GM12878 (cell line): ENCODE measurements around the gene ADCY5. TPM values are rescaled to one million over a fixed set of nuclear protein-coding genes. Genes with fewer than 3 reads are reported as not detected.

Experiments
- ATAC-seq: fragments of 200-7000 bp; cut with Tn5 transposase; 3 replicates; pipeline ENCODE4 v1.9.1; 2020; ENCODE audit warnings: mild to moderate bottlenecking, moderate library complexity
- BruUV-seq: library from RNA; stranded (reverse); fragments of 400-500 nt; replicated peaks from 2 replicates; lab custom pipeline; 2021; lab: Mats Ljungman, UMichigan
- CTCF ChIA-PET: fragments of 300-600 bp; sonication (Branson Sonifier 250); formaldehyde crosslinking; extraction: SDS; loops from one replicate; lab custom pipeline; 2021; ENCODE audit warnings: inconsistent platforms; lab: Yijun Ruan, JAX
- POLR2A ChIA-PET: fragments of 350-600 bp; formaldehyde crosslinking; extraction: SDS; loops from one replicate; lab custom pipeline; 2021; ENCODE audit warnings: inconsistent platforms; lab: Charles Lee
- RAD21 ChIA-PET: fragments of 300-600 bp; sonication (Branson Sonifier 250); formaldehyde crosslinking; loops from one replicate; lab custom pipeline; 2023; ENCODE audit warnings: antibody characterized with exemption; ENCODE audit not compliant: unreplicated experiment; lab: Charles Lee
- SMC1A ChIA-PET: fragments of 300-600 bp; sonication (Branson Sonifier 250); formaldehyde crosslinking; loops from one replicate; lab custom pipeline; 2023; ENCODE audit not compliant: unreplicated experiment, uncharacterized antibody; lab: Charles Lee
- DNase-seq: peaks from one replicate; pipeline ENCODE4 v3.0.0-alpha.2; 2011; ENCODE audit warnings: low read depth, low spot score
- FAIRE-seq: peaks from 3 replicates; lab custom pipeline; 2011; peaks lifted over from hg19 to GRCh38; lab: Jason Lieb, UNC
- H2AFZ ChIP-seq: 2 replicates; pipeline ENCODE4 v1.6.0; 2011; ENCODE audit warnings: low read depth, low read length, control low read depth; ENCODE audit not compliant: control insufficient read depth
- H3K27ac ChIP-seq: 2 replicates; pipeline ENCODE4 v1.5.1; 2011; ENCODE audit warnings: control low read depth; ENCODE audit not compliant: control insufficient read depth, insufficient read depth
- H3K27me3 ChIP-seq, 2 experiments: replicated peaks in 1 of 2; 2 replicates each; pipeline versions ENCODE4 v1.6.0 to v1.6.1; 2011; ENCODE audit warnings: low read length in 1 of 2; ENCODE audit not compliant: control insufficient read depth in 2 of 2, insufficient read depth in 2 of 2
- H3K36me3 ChIP-seq, 2 experiments: 2 replicates each; pipeline ENCODE4 v1.5.1; 2011; ENCODE audit warnings: low read length in 1 of 2; ENCODE audit not compliant: control insufficient read depth in 2 of 2, insufficient read depth in 2 of 2
- H3K4me1 ChIP-seq: 2 replicates; pipeline ENCODE4 v1.6.1; 2011; ENCODE audit warnings: mild to moderate bottlenecking, low read length, moderate library complexity, mixed read lengths; ENCODE audit not compliant: control insufficient read depth, insufficient read depth
- H3K4me2 ChIP-seq: 2 replicates; pipeline ENCODE4 v1.6.0; 2011; ENCODE audit warnings: control low read depth; ENCODE audit not compliant: control insufficient read depth, insufficient read depth
- H3K4me3 ChIP-seq: fragments of 200-600 bp; sonication (generic); 2 replicates; pipeline ENCODE4 v1.5.1; 2016
- H3K79me2 ChIP-seq: 2 replicates; pipeline ENCODE4 v1.6.0; 2011; ENCODE audit warnings: low read length; ENCODE audit not compliant: control insufficient read depth, insufficient read depth
- H3K9ac ChIP-seq: 2 replicates; pipeline ENCODE4 v1.8.0; 2011; ENCODE audit warnings: low read length, control low read depth, mixed read lengths; ENCODE audit not compliant: control insufficient read depth, insufficient read depth
- H3K9me3 ChIP-seq: replicated peaks from 3 replicates; pipeline ENCODE4 v1.5.1; 2011; ENCODE audit warnings: mild to moderate bottlenecking, low read length; ENCODE audit not compliant: control insufficient read depth, insufficient read depth
- H4K20me1 ChIP-seq: 2 replicates; pipeline ENCODE4 v1.6.0; 2011; ENCODE audit not compliant: control insufficient read depth, insufficient read depth
- TCF12 ChIP-seq: IDR thresholded peaks from 2 replicates; pipeline ENCODE4 v1.6.1; 2011; ENCODE audit warnings: low read depth, mild to moderate bottlenecking, low read length
- WGBS: methylation state at CpG from one replicate; pipeline ENCODE4 v1.1.6; 2016; ENCODE audit warnings: low lambda C conversion rate; ENCODE audit not compliant: insufficient replicate concordance, insufficient coverage; ENCODE audit errors: missing lambda C conversion rate; 5-methylcytosine and 5-hydroxymethylcytosine counted together
- in situ Hi-C: fragments of 300-500 bp; cut with MboI; formaldehyde crosslinking; loops from 9 replicates; pipeline ENCODE4 v1.14.3; 2018; ENCODE audit warnings: mixed read lengths
- intact Hi-C: fragments of 100-400 bp; cut with micrococcal nuclease; formaldehyde crosslinking; loops from one replicate; pipeline ENCODE4 v1.14.2; 2022; ENCODE audit not compliant: unreplicated experiment
- polyA plus RNA-seq, 11 experiments: library from polyadenylated mRNA; depleted of rRNA in 4 of 11; unstranded in 6 of 11; stranded (reverse) in 5 of 11; fragments of >200 nt; fragmentation: Nextera tagmentation in 4 of 11; fragmentation: Illumina TruSeq in 1 of 11; extraction: Ambion mirVana in 4 of 11; extraction: Trizol in 1 of 11; gene quantifications; 1 replicate in 1 of 11; 2 replicates in 10 of 11; pipeline versions ENCODE4 v1.2.1 to v1.2.3, GENCODE V29; 2011 to 2016; ENCODE audit warnings: inconsistent platforms in 2 of 11, missing spikeins in 2 of 11, low read depth in 1 of 11
- total RNA-seq, 4 experiments: library from RNA; depleted of rRNA in 3 of 4; stranded (reverse); fragments of >200 nt in 3 of 4; fragmentation: Illumina TruSeq in 1 of 4; extraction: Trizol in 1 of 4; gene quantifications; 2 replicates each; pipeline versions ENCODE4 v1.2.1 to v1.2.3, GENCODE V29; 2013 to 2021
- TF ChIP-seq, protein P1 (sequence below): IDR thresholded peaks from 2 replicates; pipeline ENCODE4 v1.6.1; 2012; ENCODE audit warnings: improper control_type of control experiment, low read depth, low read length; ENCODE audit not compliant: insufficient replicate concordance

ADCY5 gene
- total and polyA plus RNA-seq, 10 of the 15 experiments (the other 5 are each of a cell fraction or from before 2014, with no cell fraction given) = under 0.01 to 0.24 (median 0.02) TPM; not detected in 4

DNA sequence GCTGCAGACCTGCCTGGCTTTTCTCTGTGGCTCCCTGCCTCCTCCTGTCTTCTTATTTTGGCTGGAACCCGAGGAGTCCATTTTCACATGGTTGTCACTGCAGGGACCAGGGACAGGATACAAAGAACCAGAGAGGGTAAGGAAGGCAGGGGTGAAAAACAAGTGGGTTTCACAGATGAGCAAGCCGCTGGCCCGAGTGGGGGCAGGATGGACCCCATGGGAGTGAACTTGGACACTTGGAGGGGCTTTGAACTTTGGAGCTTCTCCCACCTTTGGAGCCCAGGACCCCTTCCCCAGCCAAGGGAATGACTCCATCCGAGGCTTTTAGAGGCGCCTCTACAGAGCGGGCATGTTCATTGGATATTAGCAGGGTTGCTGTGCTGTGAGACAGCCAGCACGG is 26.9 kb upstream of the ADCY5 start:
- 39% methylated on average over 7 of the region's 7 CpGs for WGBS
- Histone ChIP-seq H2AFZ (no peak overlapping the region), H3K36me3 (no peaks in the 10 kb centered on the region), H3K27me3 (peaks cover 0 to 2% of the 10 kb centered on the region in 2 experiments; a peak in 1 of 4 replicates), H3K4me2 (no peak overlapping the region), H3K9ac (no peak overlapping the region), H3K9me3 (no peaks in the 10 kb centered on the region), H4K20me1 (no peaks in the 10 kb centered on the region), H3K4me3 (no peak overlapping the region), H3K27ac (no peak overlapping the region)
- ChIA-PET SMC1A (no interaction called here), CTCF (interaction anchor here (1.0 to 5.1 kb wide), 2 partner anchors 14 to 83 kb away, joined by 3 to 21 read pairs; no protein-coding TSS in a partner anchor), POLR2A (no interaction called here)
- BruUV-seq = no TSS peak
- DNase-seq = no peak
- FAIRE-seq = no peak
- ATAC-seq = no peak
- in situ Hi-C loops = no loop called here
- TF ChIP-seq TCF12 = no peak
- TF ChIP-seq, protein P1, sequence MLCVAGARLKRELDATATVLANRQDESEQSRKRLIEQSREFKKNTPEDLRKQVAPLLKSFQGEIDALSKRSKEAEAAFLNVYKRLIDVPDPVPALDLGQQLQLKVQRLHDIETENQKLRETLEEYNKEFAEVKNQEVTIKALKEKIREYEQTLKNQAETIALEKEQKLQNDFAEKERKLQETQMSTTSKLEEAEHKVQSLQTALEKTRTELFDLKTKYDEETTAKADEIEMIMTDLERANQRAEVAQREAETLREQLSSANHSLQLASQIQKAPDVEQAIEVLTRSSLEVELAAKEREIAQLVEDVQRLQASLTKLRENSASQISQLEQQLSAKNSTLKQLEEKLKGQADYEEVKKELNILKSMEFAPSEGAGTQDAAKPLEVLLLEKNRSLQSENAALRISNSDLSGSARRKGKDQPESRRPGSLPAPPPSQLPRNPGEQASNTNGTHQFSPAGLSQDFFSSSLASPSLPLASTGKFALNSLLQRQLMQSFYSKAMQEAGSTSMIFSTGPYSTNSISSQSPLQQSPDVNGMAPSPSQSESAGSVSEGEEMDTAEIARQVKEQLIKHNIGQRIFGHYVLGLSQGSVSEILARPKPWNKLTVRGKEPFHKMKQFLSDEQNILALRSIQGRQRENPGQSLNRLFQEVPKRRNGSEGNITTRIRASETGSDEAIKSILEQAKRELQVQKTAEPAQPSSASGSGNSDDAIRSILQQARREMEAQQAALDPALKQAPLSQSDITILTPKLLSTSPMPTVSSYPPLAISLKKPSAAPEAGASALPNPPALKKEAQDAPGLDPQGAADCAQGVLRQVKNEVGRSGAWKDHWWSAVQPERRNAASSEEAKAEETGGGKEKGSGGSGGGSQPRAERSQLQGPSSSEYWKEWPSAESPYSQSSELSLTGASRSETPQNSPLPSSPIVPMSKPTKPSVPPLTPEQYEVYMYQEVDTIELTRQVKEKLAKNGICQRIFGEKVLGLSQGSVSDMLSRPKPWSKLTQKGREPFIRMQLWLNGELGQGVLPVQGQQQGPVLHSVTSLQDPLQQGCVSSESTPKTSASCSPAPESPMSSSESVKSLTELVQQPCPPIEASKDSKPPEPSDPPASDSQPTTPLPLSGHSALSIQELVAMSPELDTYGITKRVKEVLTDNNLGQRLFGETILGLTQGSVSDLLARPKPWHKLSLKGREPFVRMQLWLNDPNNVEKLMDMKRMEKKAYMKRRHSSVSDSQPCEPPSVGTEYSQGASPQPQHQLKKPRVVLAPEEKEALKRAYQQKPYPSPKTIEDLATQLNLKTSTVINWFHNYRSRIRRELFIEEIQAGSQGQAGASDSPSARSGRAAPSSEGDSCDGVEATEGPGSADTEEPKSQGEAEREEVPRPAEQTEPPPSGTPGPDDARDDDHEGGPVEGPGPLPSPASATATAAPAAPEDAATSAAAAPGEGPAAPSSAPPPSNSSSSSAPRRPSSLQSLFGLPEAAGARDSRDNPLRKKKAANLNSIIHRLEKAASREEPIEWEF = no peak
- TF ChIP-seq, all 136 proteins: peak for 0
- intact Hi-C loops = no loop called here
- H3K79me2 ChIP-seq = no peaks in the 10 kb centered on the region
- RAD21 ChIA-PET = no interaction called here
- no peaks in the 10 kb centered on the region for H3K4me1 ChIP-seq
